ENCODE results near the gene DDX43.
"Not testable (repeated sequence)": the region's sequence is repeated elsewhere in the genome, so short reads cannot be mapped to it uniquely, and the experiment has no call there.

Gene DDX43

DNA sequence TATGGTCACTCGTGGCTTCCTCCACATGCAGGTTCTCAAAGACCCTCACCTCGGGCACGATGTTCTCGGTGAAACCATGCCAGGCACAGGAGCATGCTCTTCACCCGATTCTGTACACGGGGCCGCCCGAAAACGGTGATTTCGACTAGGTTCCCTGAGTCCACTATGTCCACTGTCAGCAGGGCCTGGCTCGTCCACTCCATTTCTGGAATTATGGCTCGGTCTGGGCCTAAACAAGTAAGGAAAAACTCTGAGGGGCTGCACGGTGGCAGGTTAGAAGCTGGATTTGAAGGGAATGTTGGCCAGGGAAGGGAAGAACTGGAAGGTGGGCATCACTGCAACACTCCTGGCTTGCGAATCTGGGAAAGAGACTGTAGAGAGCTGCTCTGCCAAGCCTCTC, 25.5 kb upstream of the DDX43 start:
- DNase-seq (ENCODE audit: low spot score), result no peak
- TF ChIP-seq, protein P1, sequence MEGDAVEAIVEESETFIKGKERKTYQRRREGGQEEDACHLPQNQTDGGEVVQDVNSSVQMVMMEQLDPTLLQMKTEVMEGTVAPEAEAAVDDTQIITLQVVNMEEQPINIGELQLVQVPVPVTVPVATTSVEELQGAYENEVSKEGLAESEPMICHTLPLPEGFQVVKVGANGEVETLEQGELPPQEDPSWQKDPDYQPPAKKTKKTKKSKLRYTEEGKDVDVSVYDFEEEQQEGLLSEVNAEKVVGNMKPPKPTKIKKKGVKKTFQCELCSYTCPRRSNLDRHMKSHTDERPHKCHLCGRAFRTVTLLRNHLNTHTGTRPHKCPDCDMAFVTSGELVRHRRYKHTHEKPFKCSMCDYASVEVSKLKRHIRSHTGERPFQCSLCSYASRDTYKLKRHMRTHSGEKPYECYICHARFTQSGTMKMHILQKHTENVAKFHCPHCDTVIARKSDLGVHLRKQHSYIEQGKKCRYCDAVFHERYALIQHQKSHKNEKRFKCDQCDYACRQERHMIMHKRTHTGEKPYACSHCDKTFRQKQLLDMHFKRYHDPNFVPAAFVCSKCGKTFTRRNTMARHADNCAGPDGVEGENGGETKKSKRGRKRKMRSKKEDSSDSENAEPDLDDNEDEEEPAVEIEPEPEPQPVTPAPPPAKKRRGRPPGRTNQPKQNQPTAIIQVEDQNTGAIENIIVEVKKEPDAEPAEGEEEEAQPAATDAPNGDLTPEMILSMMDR (IDR thresholded peaks at IDR 0.05; ENCODE audit: extremely low read depth, insufficient read depth, missing control alignments), result no peak
- in situ Hi-C loops (cut with MboI; ENCODE audit: low pct_unique_long_range_greater_than_20kb, low sequenced_read_pairs, unreplicated experiment), result no loop called here

DNA sequence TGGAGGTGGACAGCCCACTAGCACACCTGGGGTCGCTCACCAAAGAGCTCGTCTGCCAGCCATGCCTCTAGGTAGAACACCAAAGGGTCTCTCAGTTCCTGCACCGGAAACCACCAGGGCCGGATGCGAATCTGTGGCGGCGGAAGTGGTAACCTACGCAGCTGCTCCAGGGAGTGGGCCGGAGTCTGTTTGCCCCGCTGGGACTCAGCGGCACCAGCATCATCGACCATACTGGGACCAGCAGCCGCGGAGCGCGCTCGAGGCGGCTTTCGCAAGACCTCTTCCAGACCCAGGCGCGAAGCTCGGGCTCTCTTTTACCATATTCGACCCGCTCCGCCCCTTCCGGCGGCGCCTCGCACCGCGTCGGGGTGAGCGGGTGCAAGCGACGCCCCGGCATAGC, 25.1 kb upstream of the DDX43 start, which contains the start of gene OOEP:
TSS of gene OOEP (minus strand) at position 335 of the 400 bp plus-strand sequence. CDS start at position 230, 105 bp downstream.
- in situ Hi-C loops (cut with MboI; ENCODE audit: low pct_unique_long_range_greater_than_20kb, low sequenced_read_pairs, unreplicated experiment), result no loop called here
- DNase-seq (ENCODE audit: low spot score), result no peak
- TF ChIP-seq, protein P1 (IDR thresholded peaks at IDR 0.05; ENCODE audit: extremely low read depth, insufficient read depth, missing control alignments), result no peak

DNA sequence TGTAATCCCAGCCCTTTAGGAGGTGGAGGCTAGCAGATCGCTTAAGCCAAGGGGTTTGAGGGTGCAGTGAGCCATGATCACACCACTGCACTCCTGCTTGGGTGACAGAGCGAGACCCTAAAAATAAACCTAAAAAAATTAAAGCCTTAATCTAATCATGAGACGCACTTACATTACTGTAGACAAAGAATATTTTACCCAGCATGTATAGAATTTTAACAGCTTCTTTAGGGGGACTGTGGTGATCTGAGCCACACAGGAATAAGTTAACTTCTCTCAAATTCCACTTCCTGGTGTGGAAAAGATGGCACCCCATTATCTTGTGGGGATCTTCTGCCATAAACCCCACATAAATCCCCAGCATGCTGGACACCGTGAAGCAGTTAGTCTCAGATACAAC, 22.6 kb upstream of the DDX43 start:
- in situ Hi-C loops (cut with MboI; ENCODE audit: low pct_unique_long_range_greater_than_20kb, low sequenced_read_pairs, unreplicated experiment), result no loop called here
- no peak for DNase-seq (ENCODE audit: low spot score)
- TF ChIP-seq, protein P1 (IDR thresholded peaks at IDR 0.05; ENCODE audit: extremely low read depth, insufficient read depth, missing control alignments), result no peak

DNA sequence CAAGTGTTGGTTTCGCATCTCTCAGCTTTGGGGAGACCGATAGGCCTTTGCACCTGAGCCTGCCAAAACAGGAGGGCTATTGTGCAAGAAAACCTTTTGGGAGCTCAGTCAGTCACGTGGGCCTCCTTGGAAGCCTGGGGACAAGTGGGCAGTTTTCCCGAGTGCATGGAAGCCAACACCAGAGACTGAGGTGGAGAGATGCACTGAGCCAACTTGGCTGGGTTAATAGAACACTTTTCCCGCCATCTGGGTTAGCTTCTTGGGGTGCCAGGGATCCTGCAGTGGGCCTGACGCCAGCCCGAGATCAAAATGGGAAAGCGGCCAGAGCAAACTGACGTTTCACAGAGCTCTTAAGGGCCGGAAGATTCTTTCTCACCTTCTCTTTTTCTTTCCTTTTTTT, 22.1 kb upstream of the DDX43 start:
- DNase-seq (ENCODE audit: low spot score), result no peak
- in situ Hi-C loops (cut with MboI; ENCODE audit: low pct_unique_long_range_greater_than_20kb, low sequenced_read_pairs, unreplicated experiment), result no loop called here
- TF ChIP-seq, protein P1 (IDR thresholded peaks at IDR 0.05; ENCODE audit: extremely low read depth, insufficient read depth, missing control alignments), result no peak

DNA sequence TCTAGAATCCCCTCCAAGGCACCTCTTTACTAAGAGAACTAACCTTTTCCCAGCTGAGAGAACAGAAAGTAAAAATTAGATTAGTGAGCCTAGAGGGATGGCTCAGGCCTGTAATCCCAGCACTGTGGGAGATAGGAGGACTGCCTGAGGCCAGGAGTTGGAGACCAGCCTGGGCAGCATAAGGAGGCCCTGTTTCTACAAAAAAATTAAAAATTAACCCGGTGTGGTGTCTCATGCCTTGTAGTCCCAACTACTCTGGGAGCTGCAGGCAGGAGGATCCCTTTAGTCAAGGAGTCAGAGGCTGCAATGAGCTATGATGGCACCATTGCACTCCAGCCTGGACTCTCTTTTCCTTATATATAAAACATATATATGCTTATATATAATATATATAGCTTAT, 19.4 kb upstream of the DDX43 start:
- in situ Hi-C loops (cut with MboI; ENCODE audit: low pct_unique_long_range_greater_than_20kb, low sequenced_read_pairs, unreplicated experiment), result no loop called here
- TF ChIP-seq, protein P1 (IDR thresholded peaks at IDR 0.05; ENCODE audit: extremely low read depth, insufficient read depth, missing control alignments), result no peak
- DNase-seq (ENCODE audit: low spot score), result no peak

DNA sequence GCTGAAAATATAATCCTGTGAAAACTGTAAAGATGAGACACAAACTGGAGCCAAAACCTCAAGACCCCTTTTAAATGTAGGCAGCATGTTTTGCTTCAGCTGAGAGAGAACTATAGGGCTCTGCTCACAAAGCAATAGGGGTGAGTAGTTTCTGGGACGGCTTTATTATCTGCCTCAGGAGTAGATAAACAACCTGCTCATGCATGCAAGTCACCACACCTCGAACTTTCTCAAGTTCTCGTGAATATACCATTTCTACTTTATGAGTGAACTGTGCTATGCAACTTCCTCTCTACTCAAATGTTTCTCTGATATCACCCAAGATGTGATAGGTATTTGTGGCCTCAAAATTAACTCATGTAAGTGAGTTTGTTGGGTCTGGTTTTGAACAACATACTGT, 17.4 kb upstream of the DDX43 start:
- in situ Hi-C loops (cut with MboI; ENCODE audit: low pct_unique_long_range_greater_than_20kb, low sequenced_read_pairs, unreplicated experiment), result no loop called here
- peak; percentile 9 for DNase-seq (ENCODE audit: low spot score)

DNA sequence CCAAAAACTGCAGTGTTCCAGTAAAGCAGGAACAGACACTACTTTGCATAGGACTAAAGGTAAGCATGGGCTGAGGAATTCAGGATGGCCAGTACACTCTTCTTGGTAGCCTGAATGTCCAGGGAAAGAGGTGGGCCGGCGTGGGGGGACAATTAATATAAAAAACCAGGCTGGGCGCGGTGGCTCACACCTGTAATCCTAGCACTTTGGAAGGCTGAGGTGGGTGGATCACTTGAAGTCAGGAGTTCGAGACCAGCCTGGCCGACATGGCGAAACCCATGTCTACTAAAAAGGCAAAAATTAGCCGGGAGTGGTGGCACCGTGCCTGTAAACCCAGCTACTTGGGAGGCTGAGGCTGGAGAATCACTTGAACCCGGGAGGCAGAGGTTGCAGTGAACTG, 13.1 kb upstream of the DDX43 start:
- in situ Hi-C loops (cut with MboI; ENCODE audit: low pct_unique_long_range_greater_than_20kb, low sequenced_read_pairs, unreplicated experiment), result not testable (repeated sequence)

More for the DNA sequence above, 17.4 kb upstream of the DDX43 start:
- TF ChIP-seq, protein P1 (IDR thresholded peaks at IDR 0.05; ENCODE audit: extremely low read depth, insufficient read depth, missing control alignments), result no peak

More for the DNA sequence above, 13.1 kb upstream of the DDX43 start:
- not testable (repeated sequence) for DNase-seq (ENCODE audit: low spot score)
